ENCODE data around the gene MLLT3.

The MLLT3 gene

GRCh38 chr9:20292002-20292401, 330.3 kb downstream of the MLLT3 start:
- no peak for DNase-seq
